CD1c-positive myeloid dendritic cell (primary cell): Measurements from ENCODE around the gene ANKRD28.
A peak's percentile ranks its signal among the peaks of the same experiment; 100 is the strongest.
"Not testable (repeated sequence)": the region's sequence is repeated elsewhere in the genome, so short reads cannot be mapped to it uniquely, and the experiment has no call there.

Experiments used
- DNase-seq: peaks from one replicate; pipeline ENCODE4 v3.0.0-alpha.2; 2016; ENCODE audit errors: extremely low spot score

The ANKRD28 gene

GRCh38 chr3:15797642-15798303 is at the start of gene ANKRD28:
ANKRD28 (minus strand) TSS chr3:15797979; CDS start chr3:15796521, 1,458 bp downstream.
- peak; percentile 86 for DNase-seq

- no peak for DNase-seq
Observed at GRCh38 chr3:15847239-15847638, 49.5 kb upstream of the ANKRD28 start.

GRCh38 chr3:15846606-15847005 is 48.8 kb upstream of the ANKRD28 start:
- no peak for DNase-seq

- no peak for DNase-seq
Observed at GRCh38 chr3:15845475-15845874, 47.7 kb upstream of the ANKRD28 start.

- DNase-seq: no peak
Observed at GRCh38 chr3:15844889-15845288, 47.1 kb upstream of the ANKRD28 start.

GRCh38 chr3:15841091-15841973 is 43.6 kb upstream of the ANKRD28 start:
- DNase-seq: not testable (repeated sequence)

- DNase-seq: no peak
Observed at GRCh38 chr3:15839568-15839967, 41.8 kb upstream of the ANKRD28 start.

- no peak for DNase-seq
Observed at GRCh38 chr3:15831927-15832326, 34.1 kb upstream of the ANKRD28 start.

GRCh38 chr3:15825016-15825415 is 27.2 kb upstream of the ANKRD28 start:
- DNase-seq: no peak

GRCh38 chr3:15823092-15823491 is 25.3 kb upstream of the ANKRD28 start:
- DNase-seq: no peak

- no peak for DNase-seq
Observed at GRCh38 chr3:15822281-15822680, 24.5 kb upstream of the ANKRD28 start.

GRCh38 chr3:15820911-15821310 is 23.1 kb upstream of the ANKRD28 start:
- no peak for DNase-seq

GRCh38 chr3:15819576-15819975 is 21.8 kb upstream of the ANKRD28 start:
- DNase-seq: no peak

- DNase-seq: no peak
Observed at GRCh38 chr3:15819043-15819442, 21.3 kb upstream of the ANKRD28 start.

- DNase-seq: peak; percentile 45
Observed at GRCh38 chr3:15815696-15816095, 17.9 kb upstream of the ANKRD28 start.

GRCh38 chr3:15813079-15813478 is 15.3 kb upstream of the ANKRD28 start:
- DNase-seq: not testable (repeated sequence)

GRCh38 chr3:15812183-15812582 is 14.4 kb upstream of the ANKRD28 start:
- peak; percentile 66 for DNase-seq

- no peak for DNase-seq
Observed at GRCh38 chr3:15810702-15811101, 12.9 kb upstream of the ANKRD28 start.

- DNase-seq: no peak
Observed at GRCh38 chr3:15809313-15809712, 11.5 kb upstream of the ANKRD28 start.

GRCh38 chr3:15808679-15809310 is 11.0 kb upstream of the ANKRD28 start:
- DNase-seq: peak; percentile 21

GRCh38 chr3:15805756-15806266 is 8.0 kb upstream of the ANKRD28 start:
- peak; percentile 94 for DNase-seq

GRCh38 chr3:15804553-15805095 is 6.8 kb upstream of the ANKRD28 start:
- no peak for DNase-seq
